H7 (cell line): Measurements from ENCODE around the gene RAPGEFL1. TPM values are rescaled to one million over a fixed set of nuclear protein-coding genes. Genes with fewer than 3 reads are reported as not detected.

ENCODE experiments used
- total RNA-seq: library from RNA; depleted of rRNA; stranded (reverse); fragments of >200 nt; shearing (Covaris generic); gene quantifications from 2 replicates; pipeline ENCODE4 v1.2.3, GENCODE V29; 2014; rRNA removed

The RAPGEFL1 gene
- total RNA-seq, 1 experiment from 2014 or later: 3.9 TPM

Other genes with a start within 250 kb of the RAPGEFL1 start
- gene ORMDL3, start 249.9 kb upstream of the RAPGEFL1 start, total RNA-seq: 33.3 and 39.7 TPM in 2 replicates
- not detected in 2 replicates for gene LRRC3C, start 249.7 kb upstream of the RAPGEFL1 start, total RNA-seq
- gene GSDMA, start 214.5 kb upstream of the RAPGEFL1 start, total RNA-seq: not detected in 2 replicates
- 243 and 325 TPM in 2 replicates for gene PSMD3, start 196.7 kb upstream of the RAPGEFL1 start, total RNA-seq
- gene CSF3, start 162.0 kb upstream of the RAPGEFL1 start, total RNA-seq: 0.28 TPM in 1 of 2 replicates, not detected in the other
- gene MED24, start 123.1 kb upstream of the RAPGEFL1 start, total RNA-seq: 85.6 and 99.9 TPM in 2 replicates
- 13.2 and 15.2 TPM in 2 replicates for gene THRA, start 114.5 kb upstream of the RAPGEFL1 start, total RNA-seq
- 1.8 and 3.4 TPM in 2 replicates for gene NR1D1, start 76.9 kb upstream of the RAPGEFL1 start, total RNA-seq
- 44.2 and 70.0 TPM in 2 replicates for gene MSL1, start 55.5 kb upstream of the RAPGEFL1 start, total RNA-seq
- 55.4 and 76.0 TPM in 2 replicates for gene CASC3, start 36.9 kb upstream of the RAPGEFL1 start, total RNA-seq
- gene WIPF2, start 41.8 kb downstream of the RAPGEFL1 start, total RNA-seq: 3.7 and 5.4 TPM in 2 replicates
- 80.8 and 83.6 TPM in 2 replicates for gene CDC6, start 110.4 kb downstream of the RAPGEFL1 start, total RNA-seq
- 19.3 and 22.1 TPM in 2 replicates for gene RARA, start 131.7 kb downstream of the RAPGEFL1 start, total RNA-seq
- gene GJD3, start 187.3 kb downstream of the RAPGEFL1 start, total RNA-seq: 0.38 and 1.2 TPM in 2 replicates
- 159 and 249 TPM in 2 replicates for gene TOP2A, start 240.4 kb downstream of the RAPGEFL1 start, total RNA-seq